ENCODE results near the gene REPS2.

REPS2 gene

DNA sequence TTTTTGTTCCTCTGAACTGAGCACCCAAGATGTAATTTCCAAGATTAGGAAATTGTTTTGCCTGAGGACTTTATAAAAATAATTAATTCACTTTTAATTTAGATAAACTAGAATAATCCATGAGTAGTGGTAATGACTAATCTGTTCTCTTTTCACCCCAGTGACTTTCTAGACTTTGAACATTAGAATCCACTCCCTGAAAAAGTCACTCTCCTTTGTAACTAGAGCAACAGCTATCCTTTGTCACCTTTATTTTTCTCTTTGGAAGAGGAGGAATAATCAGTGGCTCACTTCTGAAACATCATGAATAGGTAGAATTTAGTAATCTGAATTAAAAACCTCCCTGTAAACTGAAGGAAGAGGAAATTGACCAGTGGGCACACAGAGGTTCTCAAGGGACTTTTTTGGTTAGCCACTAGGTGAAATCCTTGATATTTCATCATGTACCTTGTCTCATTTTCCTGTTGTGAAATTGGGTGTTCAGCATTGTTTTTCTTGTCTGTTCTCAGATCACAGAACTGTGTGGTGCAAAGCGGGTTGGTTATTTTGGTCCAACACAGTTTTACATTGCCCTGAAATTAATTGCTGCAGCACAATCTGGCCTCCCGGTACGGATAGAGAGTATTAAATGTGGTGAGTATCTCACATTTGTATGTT is 59.4 kb downstream of the REPS2 start:
- DNase-seq (no peak), ATAC-seq (no peak)

DNA sequence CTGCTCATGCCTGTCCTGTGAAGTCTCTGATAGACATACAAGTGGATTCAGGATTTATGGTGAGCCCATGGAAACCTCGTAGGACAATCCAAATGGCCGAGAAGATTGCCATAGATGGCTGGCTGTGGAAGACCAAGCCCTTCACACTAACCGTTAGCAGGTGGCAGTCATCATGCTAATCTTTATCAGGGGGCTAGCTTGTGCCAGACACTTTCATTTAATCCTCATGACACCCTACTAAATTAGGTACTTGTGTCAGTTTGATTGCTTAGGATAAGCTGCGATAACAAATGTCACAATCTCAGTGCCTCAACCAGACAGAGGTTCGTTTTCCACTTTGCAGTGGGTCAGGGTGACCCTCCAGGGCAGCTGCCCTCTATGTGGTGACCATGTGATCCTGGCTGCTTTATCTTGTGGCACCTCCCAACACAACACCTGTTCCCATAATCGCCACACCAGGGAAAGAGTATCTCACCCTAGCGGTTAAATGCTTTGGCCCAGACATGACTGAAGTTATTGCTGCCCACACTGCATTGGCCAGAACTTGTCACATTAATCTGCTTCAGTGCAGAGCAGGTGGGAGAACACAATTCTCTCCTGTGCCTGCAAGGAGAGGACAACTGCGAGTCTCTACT is 60.8 kb downstream of the REPS2 start:
- DNase-seq (peak; percentile 3), ATAC-seq (no peak)

DNA sequence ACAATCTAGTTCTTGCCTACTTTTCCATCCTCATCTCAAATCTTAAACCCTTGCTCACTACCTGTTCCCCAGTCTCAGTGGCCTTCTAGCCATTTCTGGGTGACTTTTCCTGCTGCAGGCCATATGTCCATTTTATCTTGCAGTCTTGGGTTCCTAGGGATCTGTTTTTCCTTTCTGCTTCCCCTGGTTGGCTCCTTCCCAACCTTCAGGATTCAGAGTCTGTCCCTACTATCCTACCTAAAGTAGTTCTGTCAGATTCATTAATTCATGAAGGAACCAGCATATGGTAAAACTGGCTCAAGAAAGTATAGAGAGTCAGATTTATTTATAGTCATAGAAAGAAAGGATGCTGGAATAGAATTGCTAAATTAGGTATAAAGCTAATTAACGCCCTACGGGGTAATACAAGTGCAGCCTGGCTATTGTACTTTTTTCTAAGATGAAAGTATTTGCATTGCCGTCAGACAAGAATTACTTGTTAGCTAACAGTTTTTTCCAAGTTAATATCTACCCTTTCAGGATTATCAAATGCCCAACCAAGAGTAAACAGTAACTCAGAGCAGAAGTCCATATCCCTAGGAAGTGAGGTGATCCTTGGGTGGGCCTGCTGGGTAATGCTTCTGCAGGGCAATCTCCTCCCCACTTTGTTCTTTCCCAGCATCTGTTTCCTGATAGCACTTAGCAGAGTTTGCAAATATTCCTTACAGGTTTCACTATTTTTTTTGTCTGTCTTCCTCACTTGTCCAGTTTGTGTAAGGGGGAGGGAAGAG is 63.6 kb downstream of the REPS2 start:
- no peak for DNase-seq
- ATAC-seq: no peak

DNA sequence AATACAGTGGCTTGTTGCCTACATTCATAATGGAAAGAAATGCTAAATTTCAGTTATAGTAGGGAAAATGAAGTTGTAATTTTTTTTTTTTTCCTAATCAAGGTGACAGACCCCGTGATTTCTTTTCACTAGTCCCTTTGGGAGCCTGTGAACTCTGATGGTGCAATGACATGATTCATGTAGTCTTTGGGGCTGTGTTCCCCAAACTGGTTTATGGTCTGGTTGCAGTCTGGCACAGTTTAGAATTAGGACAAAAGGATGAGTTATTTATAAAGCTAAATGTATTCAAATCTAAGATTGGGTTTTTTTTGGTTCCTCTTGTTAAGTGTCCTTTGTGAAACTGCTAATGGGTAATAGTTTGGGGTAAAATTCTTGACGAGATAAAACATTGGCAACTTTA is 66.0 kb downstream of the REPS2 start:
- DNase-seq: no peak
- no peak for ATAC-seq

DNA sequence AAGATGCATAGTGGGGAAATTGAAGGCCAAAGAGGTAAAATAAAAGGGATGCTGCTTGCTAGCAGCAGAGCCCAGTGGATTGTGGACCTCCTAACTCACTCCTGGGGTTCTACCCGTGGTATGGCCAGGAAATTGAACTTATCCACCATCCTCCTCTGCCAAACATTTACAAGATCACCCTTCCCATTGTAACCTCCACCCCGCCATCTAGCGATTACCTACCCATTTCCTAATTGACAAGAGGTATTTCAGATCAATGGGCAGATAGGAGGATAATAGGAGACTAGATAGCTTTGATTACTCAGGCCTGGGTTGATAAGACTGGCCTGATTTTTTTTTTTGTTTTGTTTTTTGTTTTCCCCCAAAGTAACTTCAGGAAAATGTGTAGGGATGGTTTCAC is 67.8 kb downstream of the REPS2 start:
- ATAC-seq (no peak), DNase-seq (no peak)

DNA sequence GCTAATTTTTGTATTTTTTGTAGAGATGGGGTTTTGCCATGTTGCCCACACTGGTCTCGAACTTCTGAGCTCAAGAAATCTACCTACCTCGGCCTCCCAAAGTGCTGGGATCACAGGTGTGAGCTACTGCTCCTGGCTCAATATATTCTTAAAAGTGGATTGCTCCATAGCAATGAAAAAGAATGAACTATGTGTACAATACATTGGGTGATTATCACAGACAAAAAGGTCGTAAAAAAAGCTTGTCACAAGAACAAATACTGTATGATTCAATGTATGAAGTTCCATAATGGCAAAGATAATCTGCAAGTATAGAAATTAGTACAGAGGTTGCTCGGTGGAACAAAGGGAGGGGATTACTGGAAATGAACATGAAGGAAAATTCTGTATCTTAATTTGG is 70.7 kb downstream of the REPS2 start:
- ATAC-seq (no peak), DNase-seq (no peak)

DNA sequence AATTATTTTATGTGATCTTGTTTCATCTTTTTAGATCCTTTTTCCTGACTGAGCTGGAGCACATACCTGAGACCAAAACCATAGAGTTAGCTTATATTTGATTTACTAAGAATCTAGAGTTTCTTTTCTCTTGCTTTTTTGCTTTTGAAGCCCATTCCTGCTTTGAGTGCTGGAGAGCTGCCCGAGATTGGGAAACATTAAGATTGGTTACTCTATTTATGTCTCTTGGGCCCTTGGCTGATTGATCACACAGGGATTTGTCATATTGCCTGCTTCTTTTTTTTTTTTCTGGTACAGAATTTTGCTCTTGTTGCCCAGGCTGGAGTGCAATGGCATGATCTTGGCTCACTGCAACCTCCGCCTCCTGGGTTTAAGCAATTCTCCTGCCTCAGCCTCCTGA is 73.9 kb downstream of the REPS2 start:
- DNase-seq (no peak), ATAC-seq (no peak)

DNA sequence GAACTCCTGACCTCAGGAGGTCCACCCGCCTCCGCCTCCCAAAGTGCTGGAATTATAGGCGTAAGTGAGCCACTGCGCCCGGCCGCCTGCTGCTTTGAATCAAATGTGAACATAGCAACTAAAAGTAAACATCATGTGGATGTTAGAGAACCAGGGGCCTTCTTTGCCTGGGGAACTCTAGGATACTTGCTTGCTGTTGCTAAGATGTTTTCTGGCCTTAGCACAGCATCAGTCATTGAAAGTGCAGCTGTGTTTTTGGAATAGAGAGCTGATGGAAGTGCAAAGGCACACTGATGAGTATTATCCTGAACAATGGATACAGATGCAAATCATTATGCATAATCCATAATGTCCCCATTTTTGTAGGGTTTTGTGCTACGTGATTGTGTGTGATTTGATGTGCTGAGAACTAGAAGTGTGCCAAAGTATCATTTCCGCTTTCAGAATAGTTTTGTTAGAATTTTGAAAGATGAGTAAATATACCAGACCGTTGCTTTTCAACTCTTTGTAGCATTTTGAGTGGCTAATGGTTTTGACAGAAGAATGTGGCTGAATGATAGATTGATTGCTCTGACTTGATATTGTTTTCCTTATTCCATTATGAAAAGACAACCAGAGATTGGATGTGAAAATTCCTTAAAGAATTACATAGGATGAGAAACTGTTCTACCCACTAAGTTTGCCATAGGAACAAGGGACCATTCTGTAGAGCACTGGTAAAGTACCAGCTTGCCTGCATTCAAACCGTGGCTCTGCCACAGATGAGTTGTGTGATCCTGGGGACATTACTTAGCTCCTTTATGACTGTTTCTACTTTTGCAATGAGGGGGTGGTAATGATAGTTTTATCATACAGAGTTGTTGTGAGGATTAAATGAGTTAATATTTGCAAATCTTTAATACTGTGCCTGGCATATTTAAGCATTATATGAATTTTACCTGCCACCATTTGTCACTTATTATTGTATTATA is 74.7 kb downstream of the REPS2 start:
- ATAC-seq (no peak), DNase-seq (no peak)

DNA sequence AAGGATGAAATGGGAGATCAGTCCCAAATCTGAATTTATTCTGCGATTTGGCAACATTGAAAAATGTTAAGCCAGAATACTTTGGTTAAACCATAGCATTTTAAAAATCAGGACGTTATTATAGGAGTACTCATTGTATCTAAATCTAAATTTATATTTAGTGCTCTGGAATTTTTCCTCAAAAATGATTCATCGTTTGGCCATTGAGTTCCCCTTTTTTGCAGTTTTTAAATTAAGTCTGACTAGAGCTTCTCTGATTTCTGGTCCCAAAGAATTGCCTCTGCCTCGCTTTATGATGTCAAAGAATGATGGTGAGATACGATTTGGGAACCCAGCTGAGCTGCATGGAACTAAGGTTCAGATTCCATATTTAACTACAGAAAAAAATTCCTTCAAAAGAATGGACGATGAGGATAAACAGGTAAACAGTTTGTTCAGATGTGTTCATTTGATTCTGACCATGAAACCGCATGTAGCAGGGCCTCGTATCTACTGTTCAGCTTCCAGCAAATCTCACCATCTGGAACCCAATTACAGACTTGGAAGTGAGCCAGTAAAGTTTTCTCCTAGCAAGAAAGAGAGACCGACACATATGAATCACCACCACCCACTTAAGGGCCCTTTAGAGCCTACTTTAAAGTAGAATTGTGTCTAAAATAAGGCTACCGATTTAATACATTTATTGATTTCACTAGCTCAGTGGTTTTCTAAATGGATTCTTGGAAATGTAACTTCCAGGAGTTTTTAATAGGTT is 75.6 kb downstream of the REPS2 start:
- no peak for DNase-seq
- no peak for ATAC-seq

DNA sequence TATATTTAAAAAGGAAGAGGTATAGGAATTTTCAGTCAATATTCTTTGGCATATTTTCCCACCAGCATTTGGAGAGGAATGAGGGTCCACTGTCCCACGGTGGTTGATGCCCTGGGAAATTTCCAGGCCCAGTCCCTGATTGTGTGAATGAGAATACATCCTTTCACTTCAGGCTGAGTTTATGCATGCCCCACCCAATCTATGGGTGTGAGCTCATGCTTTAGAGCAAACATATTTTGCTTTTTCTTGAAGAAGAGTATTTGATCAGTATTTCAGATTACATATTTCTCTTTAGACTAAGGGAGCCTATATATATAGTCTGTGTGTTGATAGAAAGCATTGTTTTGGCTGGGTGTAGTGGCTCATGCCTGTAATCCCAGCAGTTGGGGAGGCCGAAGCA is 77.2 kb downstream of the REPS2 start:
- ATAC-seq (no peak), DNase-seq (no peak)

DNA sequence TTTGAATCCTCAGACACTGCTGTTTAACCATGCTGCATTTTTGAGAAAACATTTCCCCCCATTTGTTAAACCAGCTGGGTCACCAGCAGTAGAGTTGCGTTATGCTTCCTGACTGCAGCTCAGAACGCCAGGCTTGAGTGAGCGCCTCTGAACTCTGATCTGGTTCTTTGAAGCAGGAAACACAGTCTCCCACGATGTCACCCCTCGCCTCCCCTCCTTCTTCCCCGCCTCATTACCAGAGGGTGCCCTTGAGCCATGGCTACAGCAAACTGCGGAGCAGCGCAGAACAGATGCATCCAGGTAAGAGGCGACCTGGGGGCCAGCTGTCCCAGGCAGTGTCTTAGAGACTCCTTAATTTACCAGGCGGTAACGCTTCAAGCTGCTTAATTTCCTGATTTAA is 78.4 kb downstream of the REPS2 start:
- ATAC-seq (no peak), DNase-seq (no peak)

DNA sequence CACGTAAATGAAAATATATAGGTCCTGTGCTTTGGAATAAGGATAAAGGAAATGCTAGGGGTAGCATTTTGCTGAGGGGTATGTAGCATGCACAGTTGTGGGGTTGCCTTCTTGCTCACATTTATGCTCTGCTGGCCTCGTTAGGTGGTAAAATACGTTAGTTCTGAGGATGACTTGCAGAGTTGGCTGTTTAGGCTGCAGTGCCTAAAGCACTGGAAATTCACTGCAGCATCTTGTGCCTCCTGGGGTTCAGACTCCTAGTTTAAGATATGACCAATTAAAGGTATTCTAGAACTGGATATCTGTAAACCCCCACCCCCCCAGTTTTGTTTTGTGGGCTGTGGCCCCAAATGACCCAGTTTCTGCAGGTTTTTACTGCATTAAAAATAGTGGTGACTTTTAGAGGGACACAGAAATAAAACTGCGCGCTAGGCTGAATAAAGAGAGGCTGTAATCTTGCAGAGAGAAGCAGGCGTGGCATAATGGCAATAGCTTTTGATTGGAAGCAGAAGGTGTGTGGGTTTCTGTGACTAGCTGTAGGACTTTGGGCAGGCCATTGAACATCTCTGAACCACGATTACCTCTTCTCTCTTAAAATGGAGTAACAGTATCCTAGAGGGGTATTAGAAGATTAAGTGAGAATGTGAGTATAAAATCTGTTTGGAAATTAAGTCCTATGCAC is 79.3 kb downstream of the REPS2 start:
- no peak for ATAC-seq
- no peak for DNase-seq

DNA sequence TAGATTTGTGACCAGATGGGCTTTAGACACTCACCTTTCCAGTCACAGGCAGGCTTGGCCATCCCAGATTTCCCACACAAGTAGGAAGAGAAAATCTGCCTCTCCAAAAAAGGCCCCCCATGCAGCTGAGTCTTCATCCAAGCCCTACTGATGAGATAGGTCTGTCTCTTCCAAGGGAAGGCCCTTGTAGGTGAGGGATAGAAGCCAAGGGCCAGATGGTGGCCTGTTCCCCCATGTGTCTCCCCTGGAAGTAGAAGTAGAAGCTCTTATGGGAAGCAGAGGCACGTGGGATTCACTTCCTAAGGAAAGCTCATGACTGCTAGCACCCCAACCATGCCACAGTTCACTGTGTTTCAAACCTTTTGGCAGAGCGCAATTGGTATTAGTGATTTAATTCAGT is 81.5 kb downstream of the REPS2 start:
- no peak for DNase-seq
- ATAC-seq: no peak

DNA sequence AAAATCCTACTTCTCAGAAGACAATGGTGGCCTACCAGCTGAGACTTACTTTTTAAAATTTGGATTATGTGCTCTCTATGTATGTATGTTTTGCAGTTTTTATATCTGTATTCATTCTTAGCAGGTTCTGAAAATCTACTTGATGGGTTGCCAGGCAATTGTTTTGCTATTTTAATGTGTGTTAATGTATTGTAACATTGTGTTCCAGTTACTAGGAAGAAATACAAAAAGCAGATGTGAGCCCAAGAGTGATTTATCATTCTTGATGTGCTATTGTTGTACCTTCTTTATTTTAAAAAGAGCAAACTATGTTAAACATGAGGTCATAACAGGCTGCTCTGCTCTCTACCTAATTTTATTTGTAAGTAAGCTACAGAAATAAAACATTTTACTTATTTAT is 81.9 kb downstream of the REPS2 start:
- DNase-seq: no peak
- no peak for ATAC-seq

DNA sequence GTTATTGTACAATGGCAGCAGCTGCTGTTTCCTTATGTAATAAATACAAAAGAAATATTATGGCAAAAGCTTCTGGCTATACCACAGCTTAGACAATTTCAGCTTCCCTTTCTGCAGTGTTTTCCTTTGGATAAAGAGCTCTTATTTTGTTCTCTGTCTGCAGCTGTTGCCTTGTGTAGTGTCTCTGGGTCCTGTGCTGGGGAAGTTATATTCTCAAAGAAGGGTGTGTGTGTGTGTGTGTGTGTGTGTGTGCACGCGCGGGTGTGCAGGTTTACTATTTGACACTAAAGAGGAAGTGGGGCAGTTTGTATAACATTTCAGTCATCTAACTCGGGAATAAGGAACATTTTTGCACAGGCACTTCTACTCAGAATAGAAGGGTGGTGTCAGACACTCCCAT is 83.6 kb downstream of the REPS2 start:
- ATAC-seq (no peak), DNase-seq (no peak)

DNA sequence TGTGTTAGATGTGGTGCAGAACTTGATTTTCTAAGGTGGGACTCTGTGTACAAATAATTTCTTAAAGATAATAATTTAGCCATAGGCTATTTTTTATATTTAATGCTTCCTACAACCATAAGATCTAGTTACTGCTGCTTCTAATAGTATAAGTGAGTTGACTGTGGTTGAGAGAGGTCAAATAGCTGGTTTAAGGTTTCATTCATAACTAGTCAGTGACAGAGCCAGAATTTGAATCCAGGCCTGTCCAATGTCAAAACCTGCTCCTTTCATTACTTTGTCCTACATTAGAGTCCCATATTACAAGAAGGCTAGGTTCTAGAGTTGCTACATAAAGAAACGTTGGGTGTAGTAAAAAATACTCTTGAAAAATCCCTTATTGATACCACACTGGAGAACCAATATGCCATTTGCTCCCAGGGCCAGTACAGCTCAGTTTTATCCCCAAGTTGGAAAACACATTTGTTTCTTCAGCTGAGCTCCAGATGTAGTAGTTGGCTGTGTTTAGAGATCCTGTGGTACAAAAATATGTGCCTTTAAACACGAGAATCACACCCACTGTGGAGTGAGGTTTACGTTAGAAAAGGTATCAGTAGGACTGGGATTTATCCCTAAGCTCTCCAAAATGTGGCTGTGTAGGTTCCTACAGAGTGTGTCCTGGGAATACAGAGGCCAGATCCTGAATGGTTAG is 84.3 kb downstream of the REPS2 start:
- DNase-seq (no peak), ATAC-seq (no peak)

DNA sequence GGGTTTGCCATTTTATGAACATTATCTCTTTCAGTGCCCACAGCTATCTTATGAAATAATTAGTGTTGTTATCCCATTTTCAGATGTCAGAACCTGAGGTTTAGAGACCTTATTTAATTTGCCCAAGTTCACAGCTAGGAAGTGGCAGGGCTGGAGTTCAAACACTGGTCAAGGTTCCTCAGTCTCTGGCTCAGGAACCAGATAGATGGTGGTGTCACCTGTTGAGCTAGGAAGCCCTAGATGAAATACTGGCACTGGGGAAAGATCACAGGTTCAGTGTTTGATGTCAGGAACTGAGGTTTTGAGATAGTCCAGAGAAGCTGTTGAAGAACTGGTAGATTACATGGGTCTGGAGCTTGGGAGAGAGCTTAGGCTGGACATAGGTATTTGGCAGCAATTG is 85.4 kb downstream of the REPS2 start:
- no peak for DNase-seq
- no peak for ATAC-seq

DNA sequence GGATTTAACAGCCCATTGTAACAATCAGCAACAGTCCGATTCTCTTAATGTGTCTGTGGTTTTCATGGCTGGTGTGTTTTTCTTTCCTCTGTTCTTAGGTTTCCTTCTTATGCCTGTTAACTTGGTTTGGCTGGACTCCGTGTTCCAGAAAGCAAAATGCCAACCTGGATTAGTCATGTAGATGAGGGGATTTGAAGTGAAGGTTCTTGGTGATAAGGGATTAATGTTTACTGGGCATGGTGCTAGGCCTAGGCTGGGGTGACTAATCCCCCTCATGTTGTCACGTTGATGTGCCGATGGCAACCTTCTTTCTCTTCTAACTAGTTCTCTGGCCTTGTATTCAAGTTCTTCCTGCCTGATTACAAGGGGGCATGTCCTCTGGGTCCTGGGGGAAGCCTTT is 85.9 kb downstream of the REPS2 start:
- ATAC-seq: no peak
- no peak for DNase-seq

DNA sequence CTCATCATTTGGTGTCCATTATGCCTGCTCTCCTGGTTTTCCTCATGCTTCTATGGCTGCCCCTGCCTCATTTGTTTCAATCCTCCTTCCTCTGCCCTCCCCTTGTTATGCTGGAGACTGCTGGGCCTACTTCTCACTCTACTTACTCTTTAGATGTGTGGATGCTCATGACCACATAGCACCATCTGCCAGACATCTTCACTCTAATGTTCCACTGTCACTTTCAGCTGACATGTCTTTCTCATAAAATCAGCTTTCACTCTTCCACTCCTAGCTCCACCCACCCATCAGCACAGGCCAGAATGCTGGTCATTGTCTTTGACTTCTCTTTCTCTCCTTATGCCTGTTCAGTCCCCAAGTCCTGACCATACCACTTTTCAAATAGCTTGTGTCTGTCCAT is 86.8 kb downstream of the REPS2 start:
- ATAC-seq: no peak

DNA sequence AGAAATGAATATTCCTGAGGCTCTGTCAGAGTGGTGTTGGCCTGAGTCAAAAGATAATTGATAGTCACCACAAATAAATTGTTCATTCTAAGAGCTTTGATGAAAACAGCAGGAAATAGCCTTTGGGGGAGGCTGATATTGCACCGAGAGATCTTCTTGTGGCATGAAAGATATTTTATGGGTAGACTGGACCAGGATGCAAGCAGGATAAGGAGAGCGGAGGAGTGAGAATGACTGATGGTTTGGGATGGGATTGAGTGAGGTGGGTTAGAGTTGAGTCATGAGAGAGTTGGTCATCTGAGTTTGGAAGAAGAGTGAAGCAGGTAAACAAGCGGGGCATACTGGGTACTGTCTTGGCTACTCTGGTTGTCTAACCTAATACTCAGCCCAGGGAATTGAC is 88.7 kb downstream of the REPS2 start:
- DNase-seq: no peak
- ATAC-seq: no peak

More for the DNA sequence above, 86.8 kb downstream of the REPS2 start:
- DNase-seq: no peak
